VCaP (cell line): ENCODE results near the gene NEUROD2.

ENCODE experiments used
- H3K27ac ChIP-seq: fragments of 450-650 bp; 2 replicates; pipeline ENCODE4 v1.5.1; 2017
- CTCF ChIP-seq: fragments of 450-650 bp; conservative IDR thresholded peaks from 2 replicates; pipeline ENCODE4 v1.5.1; 2017; ENCODE audit warnings: mild to moderate bottlenecking, moderate library complexity

The NEUROD2 gene

DNA sequence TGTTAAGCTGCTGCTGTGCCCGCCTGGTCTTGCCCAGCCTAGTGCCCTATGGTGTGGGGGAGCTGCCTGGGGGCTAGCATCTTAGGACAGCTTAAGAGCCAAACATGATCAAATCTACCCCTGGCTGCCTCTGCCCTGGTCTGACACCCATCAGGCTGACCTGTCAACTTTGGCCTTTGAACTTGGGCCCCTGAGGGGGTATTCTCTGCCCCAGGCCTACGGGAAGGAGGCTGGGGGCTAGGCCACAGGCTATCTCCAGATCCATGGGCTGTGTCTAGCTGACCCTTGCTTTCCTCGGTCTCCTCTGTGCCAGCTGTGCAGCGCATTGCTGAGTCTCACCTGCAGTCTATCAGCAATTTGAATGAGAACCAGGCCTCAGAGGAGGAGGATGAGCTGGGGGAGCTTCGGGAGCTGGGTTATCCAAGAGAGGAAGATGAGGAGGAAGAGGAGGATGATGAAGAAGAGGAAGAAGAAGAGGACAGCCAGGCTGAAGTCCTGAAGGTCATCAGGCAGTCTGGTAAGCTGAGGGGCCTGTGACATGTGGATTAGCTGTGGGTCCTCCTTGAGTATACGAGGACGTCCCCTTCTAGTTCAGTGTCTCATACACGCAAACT, 26.0 kb upstream of the NEUROD2 start:
- TF ChIP-seq CTCF: no peak
- no peak overlapping the region for H3K27ac ChIP-seq

DNA sequence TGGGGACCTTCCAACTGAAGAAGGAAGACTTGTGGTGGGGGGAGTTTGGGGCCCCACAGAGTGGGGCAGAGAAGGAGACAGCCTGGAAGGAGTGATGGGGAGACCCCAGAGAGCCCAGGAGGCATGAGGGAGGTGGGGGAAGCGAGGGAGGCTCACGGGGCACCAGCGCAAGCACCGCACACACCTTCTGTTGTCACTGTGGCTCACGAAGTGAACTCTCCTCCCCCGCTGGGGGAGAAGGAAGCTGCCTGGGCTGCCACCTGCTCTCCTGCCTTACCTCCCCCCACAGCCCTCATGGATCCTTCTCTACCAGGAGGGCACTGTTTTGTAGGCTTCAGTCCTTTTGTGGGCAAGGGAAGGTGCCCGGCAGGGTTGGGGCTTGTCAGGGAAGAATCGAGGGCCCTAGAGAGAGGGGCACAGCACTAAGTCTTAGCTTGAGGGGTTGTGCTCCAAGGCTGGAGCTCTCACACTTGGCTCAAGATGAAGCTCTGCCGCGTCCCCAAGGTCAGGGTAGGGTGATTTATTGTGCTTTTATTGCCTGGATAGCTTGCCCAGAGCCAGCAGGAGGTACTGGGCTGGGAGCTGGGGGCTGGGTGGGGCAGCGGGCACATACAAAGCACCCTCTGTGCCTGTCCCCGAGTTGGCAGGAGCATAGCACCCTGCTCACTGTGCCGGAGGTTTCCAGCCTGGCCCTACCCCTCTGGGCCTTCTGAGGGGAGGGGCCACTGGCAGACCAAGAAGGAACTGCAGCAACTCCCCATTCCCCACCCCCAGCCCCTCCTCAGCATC, 24.6 kb upstream of the NEUROD2 start:
- H3K27ac ChIP-seq: peak overlapping the region; percentile 41; the same call in 1 of the 2 replicates
- TF ChIP-seq CTCF: no peak

- peak overlapping the region; percentile 41 for H3K27ac ChIP-seq
Measured at GRCh38 chr17:39631403-39631802, 23.7 kb upstream of the NEUROD2 start.

GRCh38 chr17:39629898-39630297, 22.2 kb upstream of the NEUROD2 start:
- TF ChIP-seq CTCF: no peak
- H3K27ac ChIP-seq: no peak overlapping the region

More at GRCh38 chr17:39631403-39631802, 23.7 kb upstream of the NEUROD2 start:
- no peak for TF ChIP-seq CTCF

- H3K27ac ChIP-seq: no peak overlapping the region
- TF ChIP-seq CTCF: no peak
Measured at GRCh38 chr17:39629494-39629880, 21.8 kb upstream of the NEUROD2 start.

DNA sequence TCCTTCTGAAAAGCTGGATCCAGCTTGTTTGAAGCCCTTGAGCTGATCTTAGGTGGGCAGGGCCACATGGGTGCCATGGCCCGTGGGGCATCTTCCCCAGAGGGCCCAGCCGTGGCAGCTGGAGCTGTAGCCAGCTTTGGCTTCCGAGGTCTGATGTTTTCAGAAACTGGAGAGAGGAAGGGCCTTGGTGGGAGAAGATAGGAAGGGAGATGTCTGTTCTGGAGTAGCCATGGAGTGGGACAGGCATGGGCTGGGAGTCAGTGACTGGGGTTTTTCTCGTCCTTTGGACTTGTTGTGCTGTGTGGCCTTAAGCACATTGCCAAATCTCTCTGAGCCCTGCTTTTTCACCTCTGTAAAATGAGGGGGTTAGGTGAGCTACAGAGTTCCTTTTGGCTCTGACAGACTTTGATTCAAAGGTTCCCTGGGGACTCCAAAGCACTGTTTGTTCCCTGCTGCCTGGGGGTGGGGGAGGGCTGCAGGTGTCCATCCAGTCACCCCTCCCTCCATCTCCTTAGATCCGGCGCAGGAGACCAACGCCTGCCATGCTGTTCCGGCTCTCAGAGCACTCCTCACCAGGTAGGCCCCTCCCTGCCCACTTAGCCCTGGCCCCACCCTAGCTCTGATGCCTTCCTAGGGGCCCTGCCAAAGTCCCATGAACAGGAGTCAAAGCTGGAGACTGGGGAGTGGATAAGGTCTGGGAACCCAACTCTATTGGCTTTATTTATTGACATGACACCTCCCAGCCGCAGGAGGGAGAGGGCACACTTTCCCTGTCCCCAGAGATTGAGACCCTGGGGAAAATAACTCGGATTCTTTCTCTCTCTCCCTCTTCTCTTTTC, 21.2 kb upstream of the NEUROD2 start:
- H3K27ac ChIP-seq: no peak overlapping the region
- no peak for TF ChIP-seq CTCF
